IMR-90 (cell line): ENCODE results near the gene CA4. TPM values are rescaled to one million over a fixed set of nuclear protein-coding genes. Genes with fewer than 3 reads are reported as not detected.

Source experiments
- ATAC-seq: fragments of 200-7000 bp; cut with Tn5 transposase; 2 replicates; pipeline ENCODE4 v1.9.1; 2020; ENCODE audit warnings: low read depth, mild to moderate bottlenecking, moderate library complexity
- BruUV-seq: library from RNA; stranded (reverse); fragments of 400-500 nt; replicated peaks from 2 replicates; lab custom pipeline; 2021; lab: Mats Ljungman, UMichigan
- CTCF ChIA-PET: fragments of 300-600 bp; formaldehyde crosslinking; extraction: SDS; loops from one replicate; lab custom pipeline; 2021; ENCODE audit warnings: antibody characterized with exemption; lab: Yijun Ruan, JAX
- POLR2A ChIA-PET: fragments of 300-600 bp; sonication (Branson Sonifier 250); formaldehyde crosslinking; loops from one replicate; lab custom pipeline; 2022; ENCODE audit warnings: antibody characterized with exemption; ENCODE audit not compliant: unreplicated experiment; lab: Charles Lee
- DNase-seq: peaks from one replicate; pipeline ENCODE4 v3.0.0; 2013
- H2AFZ ChIP-seq: replicated peaks from 2 replicates; pipeline ENCODE3; 2013; ENCODE audit warnings: low read length, mild to moderate bottlenecking; ENCODE audit not compliant: poor library complexity
- H2AK5ac ChIP-seq: 2 replicates; pipeline ENCODE4 v1.6.1; 2013; ENCODE audit warnings: low read depth, low read length, inconsistent platforms
- H2AK9ac ChIP-seq: replicated peaks from 2 replicates; pipeline ENCODE3; 2013; ENCODE audit warnings: mild to moderate bottlenecking, low read depth, low read length, moderate library complexity; ENCODE audit not compliant: poor library complexity
- H2BK120ac ChIP-seq: 2 replicates; pipeline ENCODE4 v1.6.1; 2013; ENCODE audit warnings: low read depth, low read length, inconsistent platforms
- H2BK15ac ChIP-seq: 3 replicates; pipeline ENCODE4 v1.6.1; 2013; ENCODE audit warnings: low read depth, low read length, inconsistent platforms
- H2BK20ac ChIP-seq: 2 replicates; pipeline ENCODE4 v1.6.1; 2013; ENCODE audit warnings: low read depth, mild to moderate bottlenecking, inconsistent platforms, low read length, moderate library complexity
- H2BK5ac ChIP-seq: 2 replicates; pipeline ENCODE4 v1.6.1; 2013; ENCODE audit warnings: mild to moderate bottlenecking, low read depth, low read length, inconsistent platforms; ENCODE audit not compliant: poor library complexity, severe bottlenecking
- H3K14ac ChIP-seq: replicated peaks from 2 replicates; pipeline ENCODE4 v1.6.1; 2013; ENCODE audit warnings: low read depth, low read length, inconsistent platforms
- H3K18ac ChIP-seq: 2 replicates; pipeline ENCODE4 v1.6.1; 2013; ENCODE audit warnings: low read depth, low read length, control low read depth
- H3K23ac ChIP-seq: 2 replicates; pipeline ENCODE4 v1.6.1; 2013; ENCODE audit warnings: low read depth, low read length, inconsistent platforms
- H3K27ac ChIP-seq: 2 replicates; pipeline ENCODE4 v1.5.1; 2013; ENCODE audit warnings: mild to moderate bottlenecking, control low read depth, low read length; ENCODE audit not compliant: insufficient read depth
- H3K27me3 ChIP-seq: 2 replicates; pipeline ENCODE4 v1.6.1; 2013; ENCODE audit warnings: low read length; ENCODE audit not compliant: control insufficient read depth, insufficient read depth
- H3K36me3 ChIP-seq: 2 replicates; pipeline ENCODE4 v1.6.1; 2013; ENCODE audit warnings: low read length, mixed read lengths; ENCODE audit not compliant: control insufficient read depth, insufficient read depth
- H3K4ac ChIP-seq: 2 replicates; pipeline ENCODE4 v1.6.1; 2013; ENCODE audit warnings: low read depth, low read length, inconsistent platforms
- H3K4me1 ChIP-seq: 2 replicates; pipeline ENCODE4 v1.6.1; 2013; ENCODE audit warnings: low read length, mixed read lengths; ENCODE audit not compliant: control insufficient read depth, insufficient read depth
- H3K4me2 ChIP-seq: 2 replicates; pipeline ENCODE4 v1.6.1; 2013; ENCODE audit warnings: low read depth, mild to moderate bottlenecking, control low read depth, low read length, moderate library complexity
- H3K4me3 ChIP-seq: 2 replicates; pipeline ENCODE4 v1.5.1; 2013; ENCODE audit warnings: low read depth, mild to moderate bottlenecking, control low read depth, low read length, moderate library complexity; ENCODE audit not compliant: insufficient read depth
- H3K56ac ChIP-seq: 2 replicates; pipeline ENCODE4 v1.6.1; 2013; ENCODE audit warnings: low read length, inconsistent platforms; ENCODE audit not compliant: insufficient read depth; ENCODE audit errors: extremely low read depth
- H3K79me1 ChIP-seq, 2 experiments: 2 replicates each; pipeline ENCODE4 v1.6.1; 2013; ENCODE audit warnings: low read length in 2 of 2, inconsistent platforms in 1 of 2, low read depth in 1 of 2
- H3K9ac ChIP-seq: 2 replicates; pipeline ENCODE4 v1.6.1; 2013; ENCODE audit warnings: low read depth, low read length, control low read depth
- H3K9me1 ChIP-seq: 2 replicates; pipeline ENCODE4 v1.6.1; 2013; ENCODE audit warnings: low read length, inconsistent platforms; ENCODE audit not compliant: insufficient read depth
- H3K9me3 ChIP-seq: 2 replicates; pipeline ENCODE4 v1.6.1; 2013; ENCODE audit warnings: low read length; ENCODE audit not compliant: control insufficient read depth, insufficient read depth
- H4K20me1 ChIP-seq: 2 replicates; pipeline ENCODE4 v1.6.1; 2013; ENCODE audit warnings: low read length, inconsistent platforms; ENCODE audit not compliant: insufficient read depth
- H4K5ac ChIP-seq: 2 replicates; pipeline ENCODE4 v1.6.1; 2013; ENCODE audit warnings: mild to moderate bottlenecking, low read depth, low read length, control low read depth
- H4K8ac ChIP-seq, 2 experiments: 2 replicates each; pipeline ENCODE4 v1.6.1; 2013; ENCODE audit warnings: low read depth in 2 of 2, low read length in 2 of 2, control low read depth in 1 of 2, inconsistent platforms in 1 of 2
- H4K91ac ChIP-seq: 2 replicates; pipeline ENCODE4 v1.6.1; 2013; ENCODE audit warnings: low read depth, low read length, inconsistent platforms; ENCODE audit not compliant: insufficient read depth
- CHD1 ChIP-seq: IDR thresholded peaks from 2 replicates; pipeline ENCODE4 v1.6.1; 2012; ENCODE audit warnings: low read depth, low read length, improper control_type of control experiment
- NFE2L2 ChIP-seq: fragments of 150-350 bp; IDR thresholded peaks from 2 replicates; pipeline ENCODE4 v1.6.1; 2016; ENCODE audit warnings: low read depth, mild to moderate bottlenecking, low read length
- POLR2A ChIP-seq: IDR thresholded peaks from 2 replicates; pipeline ENCODE4 v1.6.1; 2012; ENCODE audit warnings: mild to moderate bottlenecking, low read depth, low read length
- RCOR1 ChIP-seq: IDR thresholded peaks from 2 replicates; pipeline ENCODE4 v1.6.1; 2012; ENCODE audit warnings: mild to moderate bottlenecking, low read length, improper control_type of control experiment; ENCODE audit not compliant: insufficient replicate concordance
- SMC3 ChIP-seq: fragments of 150-350 bp; IDR thresholded peaks from 2 replicates; pipeline ENCODE4 v1.6.1; 2016; ENCODE audit warnings: low read depth, mild to moderate bottlenecking, antibody characterized with exemption, low read length, moderate library complexity
- WGBS, 2 experiments: methylation state at CpG; one replicate each; pipeline versions ENCODE4 v1.1.5 to v1.1.7; 2013; ENCODE audit warnings: missing lambda C conversion rate in 2 of 2; ENCODE audit not compliant: insufficient read length in 1 of 2; ENCODE audit errors: extremely low coverage in 2 of 2; 5-methylcytosine and 5-hydroxymethylcytosine counted together
- dilution Hi-C: fragments of 300-500 bp; cut with HindIII; formaldehyde crosslinking; loops from one replicate; pipeline ENCODE4 v1.14.3; 2018; ENCODE audit warnings: low sequenced_read_pairs; ENCODE audit not compliant: unreplicated experiment
- in situ Hi-C: fragments of 300-500 bp; cut with MboI; formaldehyde crosslinking; loops from 3 replicates; pipeline ENCODE4 v1.14.3; 2019; ENCODE audit warnings: low sequenced_read_pairs, inconsistent platforms, mixed read lengths
- intact Hi-C: fragments of 100-400 bp; cut with micrococcal nuclease; formaldehyde crosslinking; loops from 2 replicates; pipeline ENCODE4 v1.10.0; 2022
- polyA plus RNA-seq, 3 experiments: library from polyadenylated mRNA; depleted of rRNA; stranded (reverse); fragments of >200 nt; gene quantifications; 2 replicates each; pipeline ENCODE4 v1.2.3, GENCODE V29; 2012; ENCODE audit warnings: low replicate concordance in 1 of 3
- total RNA-seq: library from RNA; depleted of rRNA; stranded (reverse); fragments of >200 nt; gene quantifications from 2 replicates; pipeline ENCODE4 v1.2.3, GENCODE V29; 2012
- TF ChIP-seq, protein P1 (sequence below): fragments of 150-350 bp; IDR thresholded peaks from 2 replicates; pipeline ENCODE4 v1.6.1; 2016; ENCODE audit warnings: low read depth, mild to moderate bottlenecking, low read length, moderate library complexity, borderline replicate concordance

The CA4 gene
- total and polyA plus RNA-seq, 2 of the 4 experiments (the other 2 are of a cell fraction), result not detected

DNA sequence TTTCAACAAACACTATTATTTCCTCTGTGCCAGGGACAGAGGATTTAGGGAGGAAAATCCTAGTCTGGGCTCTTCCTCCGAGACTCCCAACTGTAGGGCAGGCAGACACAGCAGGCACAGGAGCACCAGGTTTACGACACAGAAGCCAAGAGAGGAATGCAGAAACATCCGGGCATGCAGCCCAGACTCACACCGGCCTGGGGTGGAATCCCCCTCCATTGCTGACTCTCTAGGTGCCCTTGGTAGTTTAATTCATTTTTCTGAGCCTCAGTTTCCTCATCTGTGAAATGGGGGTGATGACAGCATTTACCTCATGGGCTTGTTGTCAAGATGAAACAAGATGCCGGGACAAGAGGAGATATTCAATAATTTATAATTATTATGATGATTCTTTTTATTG is 14.9 kb downstream of the CA4 start:
- Histone ChIP-seq H4K20me1 (no peaks in the 10 kb centered on the region), H4K91ac (no peak overlapping the region), H4K8ac (no peak overlapping the region), H4K5ac (no peak overlapping the region), H2BK5ac (no peak overlapping the region), H2BK15ac (no peak overlapping the region), H3K27ac (no peak overlapping the region), H2AFZ (no peak overlapping the region), H3K9ac (no peak overlapping the region), H3K4me1 (no peaks in the 10 kb centered on the region), H3K56ac (no peak overlapping the region), H3K4ac (no peak overlapping the region), H3K9me3 (no peaks in the 10 kb centered on the region), H2BK20ac (no peak overlapping the region), H3K36me3 (no peaks in the 10 kb centered on the region), H3K79me1 (no peaks in the 10 kb centered on the region), H3K4me2 (no peak overlapping the region), H3K4me3 (no peak overlapping the region), H3K14ac (no peak overlapping the region), H3K9me1 (no peaks in the 10 kb centered on the region), H3K23ac (no peak overlapping the region), H2BK120ac (no peak overlapping the region), H2AK9ac (no peak overlapping the region), H2AK5ac (no peak overlapping the region), H3K27me3 (peaks cover 17% of the 10 kb centered on the region), H3K18ac (no peak overlapping the region)
- intact Hi-C loops (no loop called here), in situ Hi-C loops (no loop called here), dilution Hi-C loops (no loop called here)
- CTCF ChIA-PET, result no interaction called here
- POLR2A ChIA-PET, result no interaction called here
- no CpG with 5 or more reads among the region's 5 CpGs for WGBS, 2 experiments
- DNase-seq (no peak), ATAC-seq (no peak)
- BruUV-seq, result no TSS peak
- TF ChIP-seq POLR2A (no peak), CHD1 (no peak), NFE2L2 (no peak), RCOR1 (no peak), SMC3 (no peak)
- TF ChIP-seq, protein P1, sequence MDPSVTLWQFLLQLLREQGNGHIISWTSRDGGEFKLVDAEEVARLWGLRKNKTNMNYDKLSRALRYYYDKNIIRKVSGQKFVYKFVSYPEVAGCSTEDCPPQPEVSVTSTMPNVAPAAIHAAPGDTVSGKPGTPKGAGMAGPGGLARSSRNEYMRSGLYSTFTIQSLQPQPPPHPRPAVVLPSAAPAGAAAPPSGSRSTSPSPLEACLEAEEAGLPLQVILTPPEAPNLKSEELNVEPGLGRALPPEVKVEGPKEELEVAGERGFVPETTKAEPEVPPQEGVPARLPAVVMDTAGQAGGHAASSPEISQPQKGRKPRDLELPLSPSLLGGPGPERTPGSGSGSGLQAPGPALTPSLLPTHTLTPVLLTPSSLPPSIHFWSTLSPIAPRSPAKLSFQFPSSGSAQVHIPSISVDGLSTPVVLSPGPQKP, result no peak
